Measurements from ENCODE around the gene RBM39.
A peak's percentile ranks its signal among the peaks of the same experiment; 100 is the strongest.
"Not testable (repeated sequence)": the region's sequence is repeated elsewhere in the genome, so short reads cannot be mapped to it uniquely, and the experiment has no call there.

Gene RBM39

DNA sequence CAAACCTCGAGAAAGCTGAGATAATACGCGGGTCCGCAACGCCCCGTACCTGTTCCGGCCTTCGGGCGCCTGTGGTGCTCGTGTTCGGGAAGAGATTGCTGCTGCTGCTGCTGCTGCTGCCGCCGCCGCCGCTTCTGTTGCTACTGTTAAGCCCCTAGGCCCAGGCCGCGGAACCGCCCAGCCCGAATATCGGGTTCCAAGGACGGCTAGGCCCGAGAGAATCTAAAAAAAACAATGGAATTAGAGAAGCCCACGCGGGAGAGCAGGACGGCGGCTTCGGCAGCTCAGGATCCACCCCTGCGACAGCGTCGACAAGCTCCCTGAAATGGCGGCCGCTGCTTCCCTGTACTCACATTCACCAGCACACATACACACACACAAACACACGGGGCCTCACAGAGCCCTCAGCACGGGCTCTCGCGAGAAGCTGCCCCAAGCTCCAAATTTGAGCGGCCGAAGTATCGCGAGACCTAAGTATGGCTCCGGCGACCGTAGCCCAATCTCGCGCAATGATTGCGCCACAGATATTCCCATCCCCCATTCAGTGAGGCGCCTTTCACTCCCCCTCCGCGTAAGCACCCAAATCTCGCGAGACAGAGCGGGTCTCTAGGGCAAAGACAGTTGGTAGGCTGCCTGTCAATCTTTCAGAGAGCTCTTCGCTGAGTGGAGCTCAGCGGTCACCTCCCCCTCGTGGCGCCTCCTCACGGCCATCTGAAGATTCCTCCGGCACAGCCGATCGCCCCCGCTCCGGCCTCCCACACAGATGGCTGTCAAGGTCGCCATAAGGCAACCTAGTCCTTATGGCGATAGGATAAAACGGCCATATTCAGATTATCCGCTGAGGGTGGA is at the start of gene RBM39:
Gene RBM39, minus strand, starts transcription at position 369 of the 849 bp plus-strand sequence. CDS start 1,386 bp downstream, outside the sequence.
- DNase-seq: peak; percentile 99

DNA sequence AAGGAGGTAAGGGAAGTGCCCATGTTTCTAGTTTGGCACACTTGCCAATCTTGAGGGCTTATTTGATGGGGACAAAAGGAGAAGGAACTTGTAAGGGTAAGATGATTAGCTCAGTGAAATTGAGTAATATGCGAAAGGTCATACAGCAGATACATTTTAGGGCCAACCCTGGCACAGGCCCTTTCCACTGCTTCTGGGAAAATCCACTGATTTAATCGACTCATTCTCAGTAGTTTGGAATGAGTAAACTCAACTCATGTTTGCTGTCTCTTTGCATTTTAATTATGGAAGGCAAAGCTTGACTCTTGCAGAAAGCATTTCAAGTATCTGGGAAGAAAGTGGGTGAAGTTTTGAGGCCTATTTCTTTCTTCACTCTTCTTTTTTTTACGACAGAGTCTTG is 49.8 kb upstream of the RBM39 start:
- no peak for DNase-seq

- DNase-seq: no peak
Observed at GRCh38 chr20:35791097-35791496, 49.0 kb upstream of the RBM39 start.

DNA sequence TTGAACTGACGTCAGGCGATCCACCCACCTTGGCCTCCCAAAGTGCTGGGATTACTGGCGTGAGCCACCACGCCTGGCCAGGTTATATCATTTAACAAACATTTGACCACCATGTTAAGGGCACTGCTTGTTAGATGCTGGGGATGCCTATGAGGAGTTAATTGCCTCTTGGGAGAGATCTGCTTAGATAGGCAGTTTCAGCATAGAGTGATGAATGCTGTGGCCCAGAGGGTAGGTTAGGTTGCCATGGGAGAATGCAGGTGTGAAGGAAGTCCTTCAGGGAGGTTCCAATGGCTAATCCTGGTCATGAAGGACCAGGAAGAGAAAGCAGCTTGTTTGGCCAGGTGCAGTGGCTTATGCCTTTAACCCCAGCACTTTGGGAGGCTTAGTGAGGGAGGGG is 46.7 kb upstream of the RBM39 start:
- peak; percentile 16 for DNase-seq

- not testable (repeated sequence) for DNase-seq
Observed at GRCh38 chr20:35785541-35785940, 43.5 kb upstream of the RBM39 start.

GRCh38 chr20:35783811-35784210 is 41.8 kb upstream of the RBM39 start:
- DNase-seq: not testable (repeated sequence)

DNA sequence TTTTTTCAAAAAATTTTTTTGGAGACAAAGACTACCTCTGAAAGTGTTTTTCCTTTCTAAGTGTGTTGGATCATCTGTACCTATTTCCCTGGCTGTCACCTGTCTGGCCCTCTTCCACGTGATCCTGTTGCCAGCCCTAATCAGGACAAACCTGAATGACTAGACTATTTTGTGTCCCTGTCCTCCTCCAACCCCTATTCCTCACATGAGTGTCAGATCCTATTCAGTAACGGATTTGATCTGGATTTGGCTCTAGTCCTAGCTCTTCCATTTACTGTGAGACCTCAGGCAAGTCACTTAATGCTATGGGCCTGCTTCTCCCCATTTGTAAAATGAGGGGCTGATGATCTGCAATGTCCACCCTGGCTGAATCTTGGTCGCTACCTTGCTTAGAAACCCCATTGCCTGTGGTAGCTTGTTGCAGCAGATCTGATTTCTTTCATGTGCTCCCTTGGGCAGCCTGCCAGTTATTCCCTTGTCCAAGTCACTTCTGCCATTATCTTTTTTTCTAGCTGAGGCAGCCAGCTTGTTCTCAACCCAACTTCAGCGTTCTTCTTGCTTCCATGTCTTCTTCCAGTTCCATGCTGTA is 34.5 kb upstream of the RBM39 start:
- DNase-seq: no peak

GRCh38 chr20:35774391-35774790 is 32.3 kb upstream of the RBM39 start:
- no peak for DNase-seq

- DNase-seq: no peak
Observed at GRCh38 chr20:35773154-35773751, 31.2 kb upstream of the RBM39 start.

DNA sequence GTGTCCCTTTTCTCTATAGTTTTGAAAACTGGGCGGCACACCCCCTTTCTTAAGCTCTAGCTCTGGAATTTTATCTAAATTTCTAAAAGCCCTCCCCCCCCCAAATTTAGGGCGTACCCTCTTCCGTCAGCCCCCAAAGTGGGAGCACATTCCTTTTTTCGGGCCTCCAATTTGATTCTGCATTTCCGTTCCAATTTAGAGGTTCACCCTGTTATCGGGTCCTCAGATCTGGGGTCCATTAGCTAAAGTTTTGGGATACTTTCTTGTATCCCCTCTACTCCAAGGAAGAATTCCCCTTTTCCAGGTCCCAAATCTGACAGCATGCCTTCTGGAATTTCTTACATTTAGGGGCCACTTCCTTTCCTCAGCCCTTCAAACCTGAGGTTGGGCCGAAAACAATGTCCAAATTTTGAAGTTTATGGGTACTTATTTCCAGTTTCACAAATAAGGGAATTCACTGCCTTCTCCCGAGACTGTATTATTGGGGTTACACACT is 30.6 kb upstream of the RBM39 start:
- no peak for DNase-seq

DNA sequence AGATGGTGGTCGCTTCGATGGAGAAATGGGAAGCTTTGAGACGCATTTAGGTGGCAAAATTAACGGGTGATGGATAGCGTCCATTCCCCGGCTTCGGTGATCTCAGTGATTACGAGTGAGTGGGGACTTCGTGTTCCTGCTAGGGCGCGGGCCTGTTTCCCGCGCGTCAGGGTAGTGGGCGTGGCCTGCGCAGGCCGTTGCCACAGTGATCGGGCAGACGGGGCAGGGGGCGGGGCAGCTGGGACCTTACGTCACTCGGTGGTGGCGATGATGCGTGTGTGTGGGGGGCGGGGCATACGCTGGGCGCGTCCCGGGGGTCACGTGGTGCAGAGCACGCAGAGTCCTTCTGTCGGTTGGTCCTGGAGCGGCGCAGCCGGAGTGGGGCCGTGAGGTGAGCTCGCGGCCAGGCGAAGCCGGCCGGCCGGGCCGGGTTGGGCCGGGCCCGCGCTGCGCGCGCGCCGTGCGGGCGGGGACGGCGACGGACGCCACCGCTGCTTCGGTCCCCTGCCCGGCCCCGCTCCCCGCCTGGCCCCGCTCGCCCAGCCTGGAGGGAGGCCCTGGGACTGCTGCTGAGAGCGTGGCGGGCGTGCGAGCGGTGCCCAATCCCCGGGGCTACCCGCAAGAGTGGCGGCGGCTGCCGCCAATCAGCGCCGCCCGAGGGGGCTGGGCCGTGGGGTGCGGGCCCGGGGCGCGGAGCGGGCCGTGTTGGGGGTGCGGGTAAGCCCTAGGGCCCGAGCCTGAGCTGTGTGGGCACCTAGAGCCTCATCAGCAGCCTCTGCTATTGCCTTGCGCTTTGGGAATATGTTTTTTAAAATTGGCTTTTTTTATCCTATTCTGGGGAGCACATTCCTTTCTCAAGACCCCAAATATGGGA is 29.9 kb upstream of the RBM39 start, which contains the start of gene PHF20:
Gene PHF20, plus strand, starts transcription at position 327 of the 874 bp plus-strand sequence. CDS start 29,508 bp downstream, outside the sequence.
- peak; percentile 64 for DNase-seq

GRCh38 chr20:35771367-35771688 is 29.3 kb upstream of the RBM39 start:
- no peak for DNase-seq

GRCh38 chr20:35768731-35769664 is 26.9 kb upstream of the RBM39 start:
- DNase-seq: peak; percentile 59

GRCh38 chr20:35767683-35768481 is 25.8 kb upstream of the RBM39 start:
- no peak for DNase-seq

GRCh38 chr20:35766843-35767242 is 24.8 kb upstream of the RBM39 start:
- DNase-seq: no peak

GRCh38 chr20:35764936-35765335 is 22.9 kb upstream of the RBM39 start:
- not testable (repeated sequence) for DNase-seq

- no peak for DNase-seq
Observed at GRCh38 chr20:35762461-35762860, 20.4 kb upstream of the RBM39 start.

DNA sequence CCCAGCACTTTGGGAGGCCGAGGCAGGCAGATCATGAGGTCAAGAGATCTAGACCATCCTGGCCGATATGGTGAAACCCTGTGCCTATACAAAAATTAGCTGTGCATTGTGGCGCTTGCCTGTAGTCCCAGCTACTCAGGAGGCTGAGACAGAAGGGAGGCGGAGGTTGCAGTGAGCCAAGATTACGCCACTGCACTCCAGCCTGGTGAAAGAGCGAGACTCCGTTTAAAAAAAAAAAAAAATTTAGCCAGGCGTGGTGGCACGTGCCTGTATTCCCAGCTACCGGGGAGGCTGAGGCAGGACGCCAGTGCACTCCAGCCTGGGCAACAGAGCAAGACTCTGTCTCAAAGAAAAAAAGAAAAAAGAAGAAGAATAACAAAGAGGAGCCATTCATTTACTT is 19.5 kb upstream of the RBM39 start:
- DNase-seq: not testable (repeated sequence)

DNA sequence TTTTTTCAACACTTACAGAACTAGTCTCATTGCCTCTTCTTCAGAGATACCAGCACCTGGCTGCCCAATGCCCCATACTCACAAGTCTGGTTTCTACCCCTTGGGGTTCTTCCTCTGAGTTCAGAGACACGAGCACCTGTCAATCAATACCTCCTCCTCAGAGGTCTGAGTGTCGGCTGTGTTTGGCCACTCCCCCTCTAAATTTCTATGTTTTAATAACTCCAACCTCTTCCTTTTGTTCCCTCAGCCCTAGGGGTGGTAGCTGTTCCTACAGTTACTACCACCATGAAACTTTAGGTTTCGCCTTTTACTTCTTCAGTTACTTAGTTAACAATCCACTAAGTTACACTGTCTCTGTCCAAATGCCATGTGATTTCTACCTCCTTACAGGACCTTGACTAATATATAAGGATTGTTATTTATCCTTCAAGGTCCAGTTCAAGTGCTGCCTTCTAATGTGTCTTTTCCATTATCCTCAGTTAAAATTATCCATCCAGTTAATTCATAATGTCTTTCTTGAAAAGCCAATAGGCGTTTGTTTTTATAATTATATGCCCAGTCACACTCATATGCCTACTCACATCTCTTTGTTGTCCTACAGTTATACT is 15.1 kb upstream of the RBM39 start:
- no peak for DNase-seq

- DNase-seq: no peak
Observed at GRCh38 chr20:35756404-35756803, 14.3 kb upstream of the RBM39 start.

Data from DMS79 (cell line).